Superior temporal gyrus (tissue), 1 donor: ENCODE results near the gene LRCH1.
"Not testable (repeated sequence)": the region's sequence is repeated elsewhere in the genome, so short reads cannot be mapped to it uniquely, and the experiment has no call there.

Experiments
- DNase-seq: peaks from one replicate; pipeline ENCODE4 v3.0.0-alpha.2; 2016; ENCODE audit errors: extremely low spot score

LRCH1 gene

GRCh38 chr13:46552889-46553520 is at the start of gene LRCH1:
Gene LRCH1, plus strand, starts transcription at chr13:46553170. Its CDS starts 227 bp downstream, at chr13:46553397.
- no peak for DNase-seq

GRCh38 chr13:46504036-46504435 is 48.9 kb upstream of the LRCH1 start:
- DNase-seq = no peak

GRCh38 chr13:46507981-46508380 is 45.0 kb upstream of the LRCH1 start:
- no peak for DNase-seq

GRCh38 chr13:46509981-46510380 is 43.0 kb upstream of the LRCH1 start:
- no peak for DNase-seq

GRCh38 chr13:46515803-46516202 is 37.2 kb upstream of the LRCH1 start:
- DNase-seq = no peak

GRCh38 chr13:46516599-46517338 is 36.2 kb upstream of the LRCH1 start:
- no peak for DNase-seq

- DNase-seq = not testable (repeated sequence)
These were observed 35.2 kb upstream of the LRCH1 start for GRCh38 chr13:46517748-46518147.

- no peak for DNase-seq
These were observed 33.8 kb upstream of the LRCH1 start for GRCh38 chr13:46519182-46519581.

GRCh38 chr13:46520166-46520565 is 32.8 kb upstream of the LRCH1 start:
- no peak for DNase-seq

- no peak for DNase-seq
These were observed 31.5 kb upstream of the LRCH1 start for GRCh38 chr13:46521486-46521885.

- no peak for DNase-seq
These were observed 30.8 kb upstream of the LRCH1 start for GRCh38 chr13:46521921-46522747.

GRCh38 chr13:46522748-46523030 is 30.3 kb upstream of the LRCH1 start:
- no peak for DNase-seq

- peak; percentile 59 for DNase-seq
These were observed 28.8 kb upstream of the LRCH1 start for GRCh38 chr13:46523972-46524752.

- no peak for DNase-seq
These were observed 26.8 kb upstream of the LRCH1 start for GRCh38 chr13:46526100-46526735.

- no peak for DNase-seq
These were observed 26.2 kb upstream of the LRCH1 start for GRCh38 chr13:46526740-46527139.

GRCh38 chr13:46527237-46527636 is 25.7 kb upstream of the LRCH1 start:
- DNase-seq = no peak

GRCh38 chr13:46529216-46529919 is 23.6 kb upstream of the LRCH1 start:
- DNase-seq = no peak

GRCh38 chr13:46530084-46530935 is 22.7 kb upstream of the LRCH1 start:
- DNase-seq = no peak

GRCh38 chr13:46531953-46532352 is 21.0 kb upstream of the LRCH1 start:
- no peak for DNase-seq

- DNase-seq = no peak
These were observed 18.0 kb upstream of the LRCH1 start for GRCh38 chr13:46535002-46535401.
